Activated T-helper 17 cell treated with anti-CD3 and anti-CD28 coated beads, Interleukin-2, amount 50 U/mL, for 72 hours (primary cell): Measurements from ENCODE around the gene CYB5R2. TPM values are rescaled to one million over a fixed set of nuclear protein-coding genes. Genes with fewer than 3 reads are reported as not detected.
A peak's percentile ranks its signal among the peaks of the same experiment; 100 is the strongest.
"Not testable (repeated sequence)": the region's sequence is repeated elsewhere in the genome, so short reads cannot be mapped to it uniquely, and the experiment has no call there.

Source experiments
- ATAC-seq: fragments of 150-1000 bp; cut with Tn5 transposase; replicated peaks from 2 replicates; pipeline ENCODE4 v1.10.0; 2021; ENCODE audit warnings: mild to moderate bottlenecking, moderate library complexity
- H3K27ac Mint-ChIP-seq: one replicate; pipeline ENCODE4 v1.8.0; 2022; ENCODE audit warnings: mixed read lengths
- H3K27me3 Mint-ChIP-seq: one replicate; pipeline ENCODE4 v1.8.0; 2022; ENCODE audit warnings: mixed read lengths
- H3K36me3 Mint-ChIP-seq: one replicate; pipeline ENCODE4 v1.8.0; 2022; ENCODE audit warnings: low read depth, mild to moderate bottlenecking, mixed read lengths
- H3K4me1 Mint-ChIP-seq: one replicate; pipeline ENCODE4 v1.8.0; 2022; ENCODE audit warnings: mixed read lengths
- H3K4me3 Mint-ChIP-seq: one replicate; pipeline ENCODE4 v1.8.0; 2022; ENCODE audit warnings: mild to moderate bottlenecking, mixed read lengths
- H3K9me3 Mint-ChIP-seq: one replicate; pipeline ENCODE4 v1.8.0; 2022; ENCODE audit warnings: mixed read lengths
- total RNA-seq, 2 donors: library from RNA; stranded (reverse); gene quantifications; one replicate each; pipeline ENCODE4 v1.2.3, GENCODE V29; 2022

CYB5R2 gene
- total RNA-seq, 2 donors from 2014 or later: 1.5 to 3.1 TPM

- H3K27me3 Mint-ChIP-seq: peaks cover 49% of the 10 kb centered on the region
- no peaks in the 10 kb centered on the region for H3K36me3 Mint-ChIP-seq
- no peak overlapping the region for H3K27ac Mint-ChIP-seq
- peaks cover 6% of the 10 kb centered on the region for H3K4me1 Mint-ChIP-seq
- peak; percentile 54 for ATAC-seq
- no peaks in the 10 kb centered on the region for H3K9me3 Mint-ChIP-seq
- H3K4me3 Mint-ChIP-seq: no peak overlapping the region
Observed at GRCh38 chr11:7677071-7677470, 3.8 kb upstream of the CYB5R2 start.

- no peak for ATAC-seq
- Mint-ChIP-seq H3K4me1 (peaks cover 6% of the 10 kb centered on the region), H3K4me3 (no peak overlapping the region), H3K9me3 (no peaks in the 10 kb centered on the region), H3K27me3 (peaks cover 49% of the 10 kb centered on the region), H3K36me3 (no peaks in the 10 kb centered on the region), H3K27ac (no peak overlapping the region)
Observed at GRCh38 chr11:7675631-7676030, 2.3 kb upstream of the CYB5R2 start.

DNA sequence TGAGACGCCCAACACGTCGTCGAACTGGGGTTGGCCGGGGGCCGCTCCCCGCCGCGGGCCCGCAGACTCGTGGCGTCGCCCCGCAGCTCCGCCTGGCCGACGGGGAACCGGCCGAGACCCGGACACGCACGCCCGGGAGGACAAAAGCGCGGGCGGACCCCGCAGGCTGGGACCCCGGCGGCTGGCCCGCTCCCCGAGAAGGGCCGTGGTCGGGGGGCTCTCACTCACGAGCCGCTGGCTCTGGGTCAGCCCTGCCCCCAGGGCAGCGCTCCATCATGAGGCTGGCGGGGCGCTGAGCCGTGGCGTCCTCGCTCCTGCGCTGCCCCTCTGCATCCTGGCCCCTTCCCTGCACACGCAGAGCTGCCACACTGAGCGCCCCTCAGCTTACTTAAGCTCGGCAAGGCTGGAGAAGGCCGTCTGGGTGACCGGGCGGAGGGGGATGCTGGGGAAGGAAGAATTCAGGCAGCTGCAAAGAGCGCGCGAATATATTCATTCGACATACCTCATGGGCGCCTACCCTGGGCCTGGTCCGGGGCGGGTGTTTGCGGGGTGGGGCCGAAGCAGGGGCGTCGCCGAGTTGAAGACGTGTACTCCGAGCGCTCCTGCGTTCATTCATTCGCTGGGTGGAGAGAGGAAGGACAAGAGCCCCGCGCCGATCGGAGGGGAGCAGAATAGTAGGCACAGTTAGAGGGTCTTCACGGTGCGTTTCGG is 579 bp upstream of the CYB5R2 start:
- H3K4me3 Mint-ChIP-seq: peak overlapping the region; percentile 73
- ATAC-seq: no peak
- H3K27ac Mint-ChIP-seq: no peak overlapping the region
- no peaks in the 10 kb centered on the region for H3K9me3 Mint-ChIP-seq
- peaks cover 6% of the 10 kb centered on the region for H3K4me1 Mint-ChIP-seq
- H3K27me3 Mint-ChIP-seq: peaks cover 43% of the 10 kb centered on the region
- H3K36me3 Mint-ChIP-seq: no peaks in the 10 kb centered on the region

DNA sequence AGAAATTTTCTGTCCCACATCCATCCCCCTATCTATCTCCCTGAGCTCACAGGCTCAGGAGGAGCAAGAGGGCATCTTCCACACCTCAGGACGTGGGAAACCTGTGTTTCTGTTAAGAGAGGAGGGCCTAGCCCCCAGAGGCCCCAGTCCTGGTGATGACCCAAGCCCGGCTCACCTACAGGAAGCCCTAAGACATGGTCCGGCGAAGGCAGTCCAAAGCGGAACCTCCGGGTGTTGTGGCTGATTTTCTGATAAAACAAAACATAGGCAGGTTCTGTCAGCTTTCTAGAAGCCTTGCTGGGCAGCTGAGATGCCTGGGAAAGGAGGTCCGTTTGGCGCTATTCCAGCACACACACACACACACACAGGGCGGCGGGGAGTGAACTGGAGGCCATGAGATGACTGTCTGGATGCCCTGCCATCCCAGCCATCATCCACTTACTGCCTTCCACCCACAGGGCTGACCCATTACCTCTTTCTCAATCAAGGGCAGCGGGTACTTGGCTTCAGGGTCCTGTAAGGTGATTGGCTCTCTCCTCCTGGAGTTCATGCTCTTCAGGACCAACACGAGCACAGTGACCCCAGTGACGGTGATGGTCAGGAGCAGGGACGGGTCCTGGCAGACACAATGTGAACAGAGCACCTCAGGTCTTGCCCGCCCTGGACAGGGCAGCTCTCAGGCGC is 882 bp downstream of the CYB5R2 start:
- H3K36me3 Mint-ChIP-seq: no peaks in the 10 kb centered on the region
- no peak overlapping the region for H3K27ac Mint-ChIP-seq
- H3K4me1 Mint-ChIP-seq: peaks cover 6% of the 10 kb centered on the region
- H3K9me3 Mint-ChIP-seq: no peaks in the 10 kb centered on the region
- H3K4me3 Mint-ChIP-seq: peak overlapping the region; percentile 73
- H3K27me3 Mint-ChIP-seq: peaks cover 35% of the 10 kb centered on the region
- no peak for ATAC-seq

DNA sequence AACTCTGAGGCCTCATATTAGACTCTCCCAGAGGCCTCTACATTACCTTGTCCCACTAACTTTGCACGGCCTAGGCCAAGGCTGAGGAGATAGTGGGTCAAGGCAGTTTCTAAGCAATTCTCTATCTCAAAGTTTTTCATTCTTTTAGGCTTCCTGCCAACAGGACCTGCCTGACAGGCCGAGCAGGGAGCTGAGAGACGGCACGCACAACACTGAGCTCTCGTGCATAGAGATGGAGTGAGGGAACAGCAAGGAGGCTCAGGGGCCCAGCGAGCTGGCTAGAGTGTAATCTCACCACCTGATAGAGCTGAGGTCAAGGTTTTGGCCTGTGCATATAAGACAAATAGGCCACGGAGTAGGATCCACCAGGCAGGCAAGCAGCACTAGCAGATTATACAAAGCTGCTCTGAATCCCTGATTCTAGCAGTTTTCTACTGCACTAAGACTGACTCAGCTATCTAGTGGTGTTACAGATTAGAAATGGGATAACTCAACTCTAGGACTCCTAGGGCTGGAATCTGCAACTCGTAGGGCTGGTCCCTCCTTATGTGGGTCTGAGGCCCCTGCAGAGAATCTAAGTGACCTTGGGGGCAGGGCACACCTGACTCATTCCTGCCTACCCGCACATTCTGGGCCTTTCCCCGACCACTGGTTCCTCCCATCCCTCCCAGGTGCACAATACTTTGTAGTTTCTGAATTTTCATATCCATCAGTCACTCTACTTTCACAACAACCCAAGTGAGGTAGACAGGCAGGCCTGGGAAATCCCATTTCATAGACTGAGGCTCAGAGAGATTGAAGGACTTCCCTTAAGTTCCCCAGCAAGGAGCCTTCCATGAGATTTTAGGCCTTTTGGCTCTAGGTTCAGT is 1.7 kb downstream of the CYB5R2 start:
- Mint-ChIP-seq H3K4me3 (peak overlapping the region; percentile 73), H3K4me1 (no peaks in the 10 kb centered on the region), H3K9me3 (no peaks in the 10 kb centered on the region), H3K36me3 (no peaks in the 10 kb centered on the region), H3K27ac (no peak overlapping the region), H3K27me3 (peaks cover 28% of the 10 kb centered on the region)
- peak; percentile 76 for ATAC-seq

DNA sequence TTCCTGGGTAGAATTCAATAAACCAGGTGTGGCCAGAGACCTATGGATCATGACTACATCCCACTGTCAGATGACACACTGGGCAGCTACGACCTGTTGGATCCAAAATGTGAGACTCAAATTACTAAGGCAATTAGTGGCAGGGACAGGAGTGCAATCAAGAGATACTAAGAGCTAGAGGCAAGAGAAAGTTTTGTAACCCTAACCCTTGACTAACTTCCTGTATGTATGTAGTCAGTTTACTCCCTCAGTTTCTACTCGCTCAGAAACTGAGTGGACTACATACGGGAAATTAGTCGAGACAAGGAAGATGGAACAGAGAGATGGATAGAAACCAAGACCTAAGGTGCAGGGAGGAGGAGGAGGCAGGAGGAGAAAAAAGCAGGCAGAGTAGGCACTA is 2.7 kb downstream of the CYB5R2 start:
- Mint-ChIP-seq H3K36me3 (no peaks in the 10 kb centered on the region), H3K4me1 (peaks cover 4% of the 10 kb centered on the region), H3K27me3 (peaks cover 21% of the 10 kb centered on the region), H3K4me3 (no peak overlapping the region), H3K27ac (no peak overlapping the region), H3K9me3 (no peaks in the 10 kb centered on the region)
- peak; percentile 37 for ATAC-seq

- Mint-ChIP-seq H3K27me3 (peaks cover 4% of the 10 kb centered on the region), H3K36me3 (no peaks in the 10 kb centered on the region), H3K4me1 (peaks cover 5% of the 10 kb centered on the region), H3K4me3 (no peak overlapping the region), H3K27ac (no peak overlapping the region), H3K9me3 (no peaks in the 10 kb centered on the region)
- ATAC-seq: no peak
Observed at GRCh38 chr11:7668911-7669310, 4.4 kb downstream of the CYB5R2 start.

- no peak for ATAC-seq
- no peak overlapping the region for H3K4me3 Mint-ChIP-seq
- H3K4me1 Mint-ChIP-seq: peaks cover 5% of the 10 kb centered on the region
- H3K36me3 Mint-ChIP-seq: no peaks in the 10 kb centered on the region
- peaks cover 3% of the 10 kb centered on the region for H3K27me3 Mint-ChIP-seq
- no peaks in the 10 kb centered on the region for H3K9me3 Mint-ChIP-seq
- no peak overlapping the region for H3K27ac Mint-ChIP-seq
Observed at GRCh38 chr11:7668464-7668863, 4.8 kb downstream of the CYB5R2 start.

DNA sequence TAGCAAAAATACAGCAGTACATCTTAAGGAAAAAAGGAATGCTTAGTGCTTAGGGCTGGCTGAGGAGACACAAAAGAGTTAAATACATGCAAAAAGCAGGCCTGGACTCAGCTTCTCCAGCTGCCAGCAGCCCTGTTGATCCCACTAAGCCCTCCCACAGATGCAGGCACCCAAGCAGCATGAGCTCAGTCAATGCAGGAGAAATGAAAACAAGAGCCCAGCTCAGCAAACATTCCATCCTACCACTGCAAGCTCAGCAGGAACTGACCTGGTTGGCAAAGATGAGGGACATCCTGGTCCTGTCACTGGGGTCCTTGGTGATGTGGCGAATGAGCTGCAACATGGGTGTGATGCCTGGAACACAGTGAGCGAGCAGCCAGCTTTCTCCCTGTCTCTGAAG is 5.8 kb downstream of the CYB5R2 start:
- Mint-ChIP-seq H3K4me1 (peaks cover 5% of the 10 kb centered on the region), H3K36me3 (no peaks in the 10 kb centered on the region), H3K27me3 (no peaks in the 10 kb centered on the region), H3K27ac (no peak overlapping the region), H3K4me3 (no peak overlapping the region), H3K9me3 (no peaks in the 10 kb centered on the region)
- no peak for ATAC-seq

- H3K27me3 Mint-ChIP-seq: no peaks in the 10 kb centered on the region
- no peak overlapping the region for H3K4me3 Mint-ChIP-seq
- ATAC-seq: no peak
- no peaks in the 10 kb centered on the region for H3K36me3 Mint-ChIP-seq
- peaks cover 5% of the 10 kb centered on the region for H3K4me1 Mint-ChIP-seq
- H3K27ac Mint-ChIP-seq: no peak overlapping the region
- no peaks in the 10 kb centered on the region for H3K9me3 Mint-ChIP-seq
Observed at GRCh38 chr11:7666292-7666866, 6.9 kb downstream of the CYB5R2 start.

- Mint-ChIP-seq H3K27ac (no peak overlapping the region), H3K27me3 (no peaks in the 10 kb centered on the region), H3K4me3 (no peak overlapping the region), H3K36me3 (no peaks in the 10 kb centered on the region), H3K9me3 (no peaks in the 10 kb centered on the region), H3K4me1 (peaks cover 5% of the 10 kb centered on the region)
- ATAC-seq: peak; percentile 95
Observed at GRCh38 chr11:7665473-7666291, 7.6 kb downstream of the CYB5R2 start.

DNA sequence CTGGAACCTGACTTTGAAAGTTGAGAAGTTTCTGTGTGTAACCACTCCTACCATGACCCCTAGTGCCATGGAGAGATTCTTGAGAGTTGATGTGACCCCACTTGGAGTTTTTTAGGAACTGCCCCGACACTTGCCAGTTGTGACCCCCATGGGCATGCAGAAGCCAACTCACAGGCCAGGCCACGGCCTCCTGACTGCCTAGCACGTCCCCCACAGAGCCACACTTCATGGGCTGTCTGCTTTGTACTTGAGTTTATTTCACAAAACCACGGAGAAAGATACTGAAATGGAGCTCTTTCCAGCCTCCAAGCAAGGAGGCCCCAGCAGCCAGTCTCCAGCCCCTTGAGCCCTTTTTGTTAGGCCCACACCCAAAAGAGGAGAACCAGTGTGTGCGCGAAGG is 8.4 kb downstream of the CYB5R2 start:
- Mint-ChIP-seq H3K27me3 (no peaks in the 10 kb centered on the region), H3K27ac (no peak overlapping the region)
- ATAC-seq: no peak

GRCh38 chr11:7663531-7663930 is 9.8 kb downstream of the CYB5R2 start:
- not testable (repeated sequence) for H3K4me1 Mint-ChIP-seq, H3K36me3 Mint-ChIP-seq, ATAC-seq, H3K9me3 Mint-ChIP-seq, H3K27me3 Mint-ChIP-seq, H3K4me3 Mint-ChIP-seq, H3K27ac Mint-ChIP-seq

More for the DNA sequence above, 8.4 kb downstream of the CYB5R2 start:
- H3K4me3 Mint-ChIP-seq: no peak overlapping the region
- no peaks in the 10 kb centered on the region for H3K36me3 Mint-ChIP-seq
- H3K4me1 Mint-ChIP-seq: peaks cover 5% of the 10 kb centered on the region
- H3K9me3 Mint-ChIP-seq: no peaks in the 10 kb centered on the region
